ENCODE measurements around the gene PPP1R13B. TPM values are rescaled to one million over a fixed set of nuclear protein-coding genes. Genes with fewer than 3 reads are reported as not detected.
"Not testable (repeated sequence)": the region's sequence is repeated elsewhere in the genome, so short reads cannot be mapped to it uniquely, and the experiment has no call there.

PPP1R13B gene
- total and polyA plus RNA-seq, 2 experiments from 2014 or later: 9.4 to 20.2 TPM

DNA sequence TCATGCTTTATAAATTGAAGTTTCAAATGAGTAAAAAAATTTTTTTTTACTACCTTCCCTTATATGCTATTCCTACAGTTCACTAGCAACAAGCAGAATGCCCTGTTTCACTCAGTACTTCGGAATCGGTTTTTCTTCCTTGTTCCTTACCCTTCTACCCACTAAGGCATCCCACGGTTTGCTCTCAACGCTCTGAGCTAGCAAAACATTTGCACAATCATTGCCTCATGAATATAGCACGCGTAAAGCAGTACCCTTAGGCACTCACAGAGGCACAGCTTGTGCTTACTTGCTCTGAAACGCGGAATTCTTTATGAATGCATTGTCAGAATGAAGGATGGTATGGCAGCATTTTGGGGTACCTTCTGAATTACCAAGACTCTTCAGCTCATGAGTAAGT, 45.0 kb downstream of the PPP1R13B start:
- H3K27ac ChIP-seq: no peak overlapping the region
- no peak overlapping the region for H3K4me2 ChIP-seq
- H3K9me3 ChIP-seq (ENCODE audit: low read depth): no peaks in the 10 kb centered on the region
- 85% methylated on average over 8 of the region's 8 CpGs for WGBS (ENCODE audit: low lambda C conversion rate, missing lambda C conversion rate)
- no peaks in the 10 kb centered on the region for H3K27me3 ChIP-seq
- no peaks in the 10 kb centered on the region for H3K4me1 ChIP-seq (ENCODE audit: insufficient read depth)
- TF ChIP-seq, protein P1, sequence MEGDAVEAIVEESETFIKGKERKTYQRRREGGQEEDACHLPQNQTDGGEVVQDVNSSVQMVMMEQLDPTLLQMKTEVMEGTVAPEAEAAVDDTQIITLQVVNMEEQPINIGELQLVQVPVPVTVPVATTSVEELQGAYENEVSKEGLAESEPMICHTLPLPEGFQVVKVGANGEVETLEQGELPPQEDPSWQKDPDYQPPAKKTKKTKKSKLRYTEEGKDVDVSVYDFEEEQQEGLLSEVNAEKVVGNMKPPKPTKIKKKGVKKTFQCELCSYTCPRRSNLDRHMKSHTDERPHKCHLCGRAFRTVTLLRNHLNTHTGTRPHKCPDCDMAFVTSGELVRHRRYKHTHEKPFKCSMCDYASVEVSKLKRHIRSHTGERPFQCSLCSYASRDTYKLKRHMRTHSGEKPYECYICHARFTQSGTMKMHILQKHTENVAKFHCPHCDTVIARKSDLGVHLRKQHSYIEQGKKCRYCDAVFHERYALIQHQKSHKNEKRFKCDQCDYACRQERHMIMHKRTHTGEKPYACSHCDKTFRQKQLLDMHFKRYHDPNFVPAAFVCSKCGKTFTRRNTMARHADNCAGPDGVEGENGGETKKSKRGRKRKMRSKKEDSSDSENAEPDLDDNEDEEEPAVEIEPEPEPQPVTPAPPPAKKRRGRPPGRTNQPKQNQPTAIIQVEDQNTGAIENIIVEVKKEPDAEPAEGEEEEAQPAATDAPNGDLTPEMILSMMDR (IDR thresholded peaks at IDR 0.05; ENCODE audit: poor library complexity): no peak
- no peak for TF ChIP-seq EZH2phosphoT487 (IDR thresholded peaks at IDR 0.05; ENCODE audit: low read depth, severe bottlenecking, unreplicated experiment)
- TF ChIP-seq EZH2 (IDR thresholded peaks at IDR 0.05; ENCODE audit: borderline replicate concordance): no peak
- H3K79me2 ChIP-seq: peaks cover 72% of the 10 kb centered on the region
- no peaks in the 10 kb centered on the region for H3K9me2 ChIP-seq (replicated peaks; ENCODE audit: insufficient read depth)
- H3K36me3 ChIP-seq (replicated peaks; ENCODE audit: insufficient read depth, low read depth): no peaks in the 10 kb centered on the region
- H4K20me1 ChIP-seq (ENCODE audit: insufficient read depth, poor library complexity, severe bottlenecking): no peaks in the 10 kb centered on the region
- H2AFZ ChIP-seq: no peak overlapping the region
- DNase-seq (ENCODE audit: low spot score): no peak
- H3K4me3 ChIP-seq: no peak overlapping the region

DNA sequence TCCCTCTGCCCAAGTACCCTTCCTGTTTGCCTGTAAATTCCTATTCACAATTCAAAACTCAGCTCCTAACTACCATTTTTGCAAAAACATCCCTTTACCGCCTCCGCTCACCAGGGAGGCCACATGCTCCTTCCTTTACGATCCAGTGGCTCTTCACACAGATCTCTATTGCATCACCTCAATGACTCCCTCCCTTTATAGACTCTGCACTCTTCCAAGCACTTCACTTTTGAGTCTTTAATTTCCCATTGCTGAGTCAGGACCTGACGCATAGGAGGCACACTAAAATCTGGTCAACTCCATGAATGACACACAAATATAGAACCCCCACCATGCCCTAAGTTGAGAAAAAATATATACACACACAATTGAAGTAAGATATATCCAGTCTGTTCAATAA, 45.9 kb downstream of the PPP1R13B start:
- Histone ChIP-seq H2AFZ (no peak overlapping the region), H3K79me2 (peaks cover 66% of the 10 kb centered on the region), H3K36me3 (replicated peaks; ENCODE audit: insufficient read depth, low read depth) (no peaks in the 10 kb centered on the region), H3K9me2 (replicated peaks; ENCODE audit: insufficient read depth) (no peaks in the 10 kb centered on the region), H3K27ac (no peak overlapping the region), H3K9me3 (ENCODE audit: low read depth) (no peaks in the 10 kb centered on the region), H3K27me3 (no peaks in the 10 kb centered on the region), H3K4me2 (no peak overlapping the region), H4K20me1 (ENCODE audit: insufficient read depth, poor library complexity, severe bottlenecking) (no peaks in the 10 kb centered on the region), H3K4me1 (ENCODE audit: insufficient read depth) (no peaks in the 10 kb centered on the region), H3K4me3 (no peak overlapping the region)
- WGBS (ENCODE audit: low lambda C conversion rate, missing lambda C conversion rate): 57% methylated on average over 4 of the region's 4 CpGs
- TF ChIP-seq, protein P1 (IDR thresholded peaks at IDR 0.05; ENCODE audit: poor library complexity): no peak
- TF ChIP-seq EZH2phosphoT487 (IDR thresholded peaks at IDR 0.05; ENCODE audit: low read depth, severe bottlenecking, unreplicated experiment) (no peak), EZH2 (IDR thresholded peaks at IDR 0.05; ENCODE audit: borderline replicate concordance) (no peak)
- peak; percentile 53 for DNase-seq (ENCODE audit: low spot score)

DNA sequence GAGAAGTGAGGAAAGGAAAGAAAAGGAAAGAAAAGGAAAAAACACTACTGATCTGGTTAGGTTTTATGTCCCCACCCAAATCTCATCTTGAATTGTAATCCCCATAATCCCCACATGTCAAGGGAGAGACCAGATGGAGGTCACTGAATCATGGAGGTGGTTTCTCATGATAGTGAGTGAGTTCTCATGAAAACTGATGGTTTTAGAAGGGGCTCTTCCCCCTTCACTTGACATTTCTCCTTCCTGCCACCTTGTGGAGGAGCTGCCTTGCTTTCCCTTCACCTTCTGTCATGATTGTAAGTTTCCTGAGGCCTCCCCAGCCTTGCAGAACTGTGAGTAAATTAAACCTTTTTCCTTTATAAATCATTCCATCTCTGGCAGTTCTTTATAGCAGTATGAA, 54.2 kb downstream of the PPP1R13B start:
- not testable (repeated sequence) for H3K27me3 ChIP-seq; DNase-seq (ENCODE audit: low spot score); H4K20me1 ChIP-seq (ENCODE audit: insufficient read depth, poor library complexity, severe bottlenecking); H2AFZ ChIP-seq; H3K9me3 ChIP-seq (ENCODE audit: low read depth); H3K36me3 ChIP-seq (replicated peaks; ENCODE audit: insufficient read depth, low read depth); H3K79me2 ChIP-seq; H3K4me3 ChIP-seq; H3K9me2 ChIP-seq (replicated peaks; ENCODE audit: insufficient read depth); H3K4me1 ChIP-seq (ENCODE audit: insufficient read depth); H3K4me2 ChIP-seq; H3K27ac ChIP-seq

DNA sequence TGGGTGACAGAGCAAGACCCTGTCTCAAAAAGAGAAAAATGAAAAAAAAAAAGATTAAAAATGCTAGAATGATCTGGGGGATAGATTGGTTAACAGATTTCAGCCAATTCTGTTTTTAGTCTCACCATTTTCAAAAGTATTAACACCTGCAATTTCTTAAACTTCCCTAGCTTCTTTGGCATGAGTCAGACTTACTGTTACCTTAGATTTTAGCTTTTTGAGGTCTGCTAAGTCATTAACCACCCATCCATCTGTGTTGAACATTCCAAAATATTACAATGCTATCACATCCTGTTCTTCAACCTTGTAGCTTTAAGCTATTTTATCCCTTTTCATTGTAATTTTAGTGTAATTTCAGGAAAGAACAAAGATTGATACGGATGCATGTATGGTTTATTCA, 59.3 kb downstream of the PPP1R13B start:
- no peak overlapping the region for H2AFZ ChIP-seq
- no peaks in the 10 kb centered on the region for H3K4me1 ChIP-seq (ENCODE audit: insufficient read depth)
- no peak overlapping the region for H3K27ac ChIP-seq
- no peaks in the 10 kb centered on the region for H3K27me3 ChIP-seq
- no peaks in the 10 kb centered on the region for H3K9me3 ChIP-seq (ENCODE audit: low read depth)
- H4K20me1 ChIP-seq (ENCODE audit: insufficient read depth, poor library complexity, severe bottlenecking): no peaks in the 10 kb centered on the region
- no peaks in the 10 kb centered on the region for H3K9me2 ChIP-seq (replicated peaks; ENCODE audit: insufficient read depth)
- no peak for TF ChIP-seq EZH2 (IDR thresholded peaks at IDR 0.05; ENCODE audit: borderline replicate concordance)
- TF ChIP-seq, protein P1 (IDR thresholded peaks at IDR 0.05; ENCODE audit: poor library complexity): no peak
- no peak for TF ChIP-seq EZH2phosphoT487 (IDR thresholded peaks at IDR 0.05; ENCODE audit: low read depth, severe bottlenecking, unreplicated experiment)
- H3K4me2 ChIP-seq: no peak overlapping the region
- H3K79me2 ChIP-seq: no peaks in the 10 kb centered on the region
- H3K36me3 ChIP-seq (replicated peaks; ENCODE audit: insufficient read depth, low read depth): no peaks in the 10 kb centered on the region
- 94% methylated on average over 1 of the region's 1 CpG for WGBS (ENCODE audit: low lambda C conversion rate, missing lambda C conversion rate)
- H3K4me3 ChIP-seq: no peak overlapping the region
- no peak for DNase-seq (ENCODE audit: low spot score)
